ENCODE measurements around the gene CHRNA4. TPM values are rescaled to one million over a fixed set of nuclear protein-coding genes. Genes with fewer than 3 reads are reported as not detected.

Gene CHRNA4
- polyA plus RNA-seq, 1 of the 3 experiments (the other 2 are of a cell fraction) = not detected

- no peak for DNase-seq
- no peaks in the 10 kb centered on the region for H3F3A ChIP-seq (replicated peaks; ENCODE audit: insufficient read depth)
- H3K9ac ChIP-seq = no peak overlapping the region
- no peaks in the 10 kb centered on the region for H3K9me2 ChIP-seq
- H3K27me3 ChIP-seq (ENCODE audit: insufficient read depth) = no peaks in the 10 kb centered on the region
- WGBS (ENCODE audit: low lambda C conversion rate) = 18% methylated on average over 4 of the region's 9 CpGs
- TF ChIP-seq MXI1 (IDR thresholded peaks at IDR 0.05; ENCODE audit: low read depth, low read length) (no peak), MAX (IDR thresholded peaks at IDR 0.05; ENCODE audit: low read depth) (no peak), CTCF (IDR thresholded peaks at IDR 0.05) (no peak), RAD21 (IDR thresholded peaks at IDR 0.05; ENCODE audit: low read length) (no peak), POLR2AphosphoS5 (IDR thresholded peaks at IDR 0.05; ENCODE audit: low read depth, low read length) (no peak), ELF1 (IDR thresholded peaks at IDR 0.05) (no peak), SIN3A (IDR thresholded peaks at IDR 0.05; ENCODE audit: borderline replicate concordance, low read depth, low read length) (no peak), ZBTB33 (IDR thresholded peaks at IDR 0.05; ENCODE audit: borderline replicate concordance, low read depth) (no peak), USF1 (IDR thresholded peaks at IDR 0.05; ENCODE audit: borderline replicate concordance, low read depth) (no peak), RXRA (IDR thresholded peaks at IDR 0.05; ENCODE audit: borderline replicate concordance, low read depth) (no peak), TEAD4 (IDR thresholded peaks at IDR 0.05; ENCODE audit: borderline replicate concordance, insufficient read depth) (no peak), TAF1 (IDR thresholded peaks at IDR 0.05; ENCODE audit: borderline replicate concordance, low read depth, low read length) (no peak), RFX5 (IDR thresholded peaks at IDR 0.05; ENCODE audit: low read length) (no peak), EZH2phosphoT487 (IDR thresholded peaks at IDR 0.05; ENCODE audit: borderline replicate concordance, low read depth) (no peak), YY1 (IDR thresholded peaks at IDR 0.05; ENCODE audit: low read depth) (no peak), GABPA (IDR thresholded peaks at IDR 0.05; ENCODE audit: low read depth) (no peak), FOSL2 (IDR thresholded peaks at IDR 0.05; ENCODE audit: borderline replicate concordance, low read depth) (no peak)
- H3K36me3 ChIP-seq (replicated peaks in 1 of 2; ENCODE audit: control insufficient read depth in 1 of 2, insufficient read depth in 2 of 2, low read length in 1 of 2) = no peaks in the 10 kb centered on the region
- ChIA-PET CTCF (interaction anchor here (10.4 kb wide), 1 partner anchor 67 kb away, joined by 460 read pairs; no protein-coding TSS in a partner anchor), POLR2A (no interaction called here)
- H3K79me2 ChIP-seq (ENCODE audit: insufficient read depth) = no peaks in the 10 kb centered on the region
- H3K4me2 ChIP-seq = no peak overlapping the region
- no peak overlapping the region for H2AFZ ChIP-seq (ENCODE audit: low read depth)
- H3K9me3 ChIP-seq = no peaks in the 10 kb centered on the region
- no peak overlapping the region for H3K27ac ChIP-seq (ENCODE audit: low read depth in 2 of 2, low read length in 1 of 2)
- H4K20me1 ChIP-seq (ENCODE audit: insufficient read depth) = no peaks in the 10 kb centered on the region
- H3K4me1 ChIP-seq (ENCODE audit: control insufficient read depth in 1 of 2, insufficient read depth in 2 of 2, low read depth in 1 of 2, low read length in 1 of 2) = peaks cover 0 to 5% of the 10 kb centered on the region in 2 experiments; a peak in 1 of 4 replicates
- H3K4me3 ChIP-seq (ENCODE audit: low read depth in 2 of 2, low read length in 1 of 2) = no peak overlapping the region
Measured at GRCh38 chr20:63314015-63314471, 47.1 kb downstream of the CHRNA4 start.

Data from SK-N-SH (cell line).